Right lobe of liver (tissue), 4 donors: ENCODE data around the gene RGS4.

Experiments used
- POLR2A ChIP-seq: fragments of 450-650 bp; IDR thresholded peaks from one replicate; pipeline ENCODE4 v1.6.1; 2017; ENCODE audit warnings: antibody characterized with exemption, mild to moderate bottlenecking
- TF ChIP-seq, protein P1 (sequence below), 4 donors: fragments of 200-600 bp in 3 of 4; fragments of 450-650 bp in 1 of 4; IDR thresholded peaks; one replicate each; pipeline versions ENCODE4 v1.5.1 to v1.8.0; 2016 to 2022; ENCODE audit warnings: antibody characterized with exemption in 4 of 4, mild to moderate bottlenecking in 2 of 4
- donor health status: DM: no; HTN: no; CAD: no.
- donor health status: DM: no; HTN: no; CAD: no.
- donor health status: DM: no; HTN: yes; CAD: no.

DNA sequence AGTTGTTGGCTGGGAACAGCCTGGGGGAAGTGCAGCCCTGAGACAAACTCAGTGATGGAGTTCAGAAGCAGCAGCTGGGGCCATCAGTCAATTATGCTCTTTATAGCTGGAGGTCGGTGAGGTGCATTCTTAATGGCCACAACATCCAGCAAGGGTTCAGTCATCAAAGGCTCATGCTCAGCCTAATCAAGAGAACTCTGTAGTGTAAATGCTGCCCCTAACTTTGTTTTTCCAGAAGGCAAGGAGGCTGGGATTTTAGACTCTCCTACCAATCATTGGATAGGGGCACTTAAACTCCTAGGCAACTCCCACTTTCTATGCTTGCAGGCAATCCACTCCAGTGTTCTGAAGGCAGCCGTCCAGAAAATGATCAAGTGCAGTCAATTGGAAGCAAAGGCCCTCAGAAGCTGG lies 15.0 kb upstream of the RGS4 start:
- TF ChIP-seq, protein P1, sequence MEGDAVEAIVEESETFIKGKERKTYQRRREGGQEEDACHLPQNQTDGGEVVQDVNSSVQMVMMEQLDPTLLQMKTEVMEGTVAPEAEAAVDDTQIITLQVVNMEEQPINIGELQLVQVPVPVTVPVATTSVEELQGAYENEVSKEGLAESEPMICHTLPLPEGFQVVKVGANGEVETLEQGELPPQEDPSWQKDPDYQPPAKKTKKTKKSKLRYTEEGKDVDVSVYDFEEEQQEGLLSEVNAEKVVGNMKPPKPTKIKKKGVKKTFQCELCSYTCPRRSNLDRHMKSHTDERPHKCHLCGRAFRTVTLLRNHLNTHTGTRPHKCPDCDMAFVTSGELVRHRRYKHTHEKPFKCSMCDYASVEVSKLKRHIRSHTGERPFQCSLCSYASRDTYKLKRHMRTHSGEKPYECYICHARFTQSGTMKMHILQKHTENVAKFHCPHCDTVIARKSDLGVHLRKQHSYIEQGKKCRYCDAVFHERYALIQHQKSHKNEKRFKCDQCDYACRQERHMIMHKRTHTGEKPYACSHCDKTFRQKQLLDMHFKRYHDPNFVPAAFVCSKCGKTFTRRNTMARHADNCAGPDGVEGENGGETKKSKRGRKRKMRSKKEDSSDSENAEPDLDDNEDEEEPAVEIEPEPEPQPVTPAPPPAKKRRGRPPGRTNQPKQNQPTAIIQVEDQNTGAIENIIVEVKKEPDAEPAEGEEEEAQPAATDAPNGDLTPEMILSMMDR (IDR thresholded peaks at IDR 0.05), result no peak
- no peak for TF ChIP-seq POLR2A
